WTC11 (cell line): ENCODE results near the gene NEDD8. TPM values are rescaled to one million over a fixed set of nuclear protein-coding genes. Genes with fewer than 3 reads are reported as not detected.

ENCODE experiments used
- ATAC-seq: fragments of 200-7000 bp; cut with Tn5 transposase; 2 replicates; pipeline ENCODE4 v1.10.0; 2021; ENCODE audit warnings: mild to moderate bottlenecking, moderate library complexity
- CTCF ChIA-PET: fragments of 300-600 bp; sonication (Branson Sonifier 250); formaldehyde crosslinking; loops from one replicate; lab custom pipeline; 2021; ENCODE audit warnings: antibody characterized with exemption; lab: Charles Lee
- POLR2A ChIA-PET: fragments of 350-600 bp; sonication (Branson Sonifier 250); formaldehyde crosslinking; loops from one replicate; lab custom pipeline; 2021; ENCODE audit warnings: antibody characterized with exemption; lab: Charles Lee
- DNase-seq: peaks from one replicate; pipeline ENCODE4 v3.0.0; 2021; ENCODE audit warnings: low spot score
- H3K27ac Mint-ChIP-seq: 2 replicates; pipeline ENCODE4 v1.8.0; 2021; ENCODE audit warnings: mixed read lengths
- H3K27me3 Mint-ChIP-seq: 2 replicates; pipeline ENCODE4 v1.8.0; 2021; ENCODE audit warnings: low read depth, mild to moderate bottlenecking, moderate library complexity, mixed read lengths
- H3K36me3 Mint-ChIP-seq: 2 replicates; pipeline ENCODE4 v1.8.0; 2021; ENCODE audit warnings: mixed read lengths
- H3K4me1 Mint-ChIP-seq: 2 replicates; pipeline ENCODE4 v1.8.0; 2022; ENCODE audit warnings: mixed read lengths
- H3K4me3 Mint-ChIP-seq: 2 replicates; pipeline ENCODE4 v1.8.0; 2021; ENCODE audit warnings: mild to moderate bottlenecking, moderate library complexity, mixed read lengths
- H3K9me3 Mint-ChIP-seq: 2 replicates; pipeline ENCODE4 v1.8.0; 2021; ENCODE audit warnings: mixed read lengths
- AFF4 ChIP-seq: sonication (generic); formaldehyde crosslinking; IDR thresholded peaks from 2 replicates; pipeline ENCODE4 v1.8.1; 2023; ENCODE audit warnings: mild to moderate bottlenecking, missing genetic modification reagents, borderline replicate concordance
- ATF3 ChIP-seq: sonication (generic); formaldehyde crosslinking; conservative IDR thresholded peaks from 2 replicates; pipeline ENCODE4 v1.8.1; 2022; ENCODE audit warnings: mild to moderate bottlenecking, missing genetic modification reagents
- CREM ChIP-seq: sonication (generic); formaldehyde crosslinking; IDR thresholded peaks from 2 replicates; pipeline ENCODE4 v1.8.1; 2022; ENCODE audit warnings: mild to moderate bottlenecking, missing genetic modification reagents, moderate library complexity
- ERG ChIP-seq: fragments of 250-450 bp; sonication (Bioruptor Pico); IDR thresholded peaks from 2 replicates; pipeline ENCODE4 v1.8.0; 2021; ENCODE audit warnings: mild to moderate bottlenecking
- FOXJ3 ChIP-seq: sonication (generic); formaldehyde crosslinking; IDR thresholded peaks from 2 replicates; pipeline ENCODE4 v1.9.0; 2021; ENCODE audit warnings: missing genetic modification reagents, mild to moderate bottlenecking, borderline replicate concordance
- GTF2I ChIP-seq: fragments of 250-450 bp; sonication (Bioruptor Pico); conservative IDR thresholded peaks from 2 replicates; pipeline ENCODE4 v1.4.0; 2021; ENCODE audit warnings: mild to moderate bottlenecking
- IRF2 ChIP-seq: sonication (generic); formaldehyde crosslinking; IDR thresholded peaks from 2 replicates; pipeline ENCODE4 v1.8.0; 2022; ENCODE audit warnings: low read depth, missing genetic modification reagents, borderline replicate concordance
- JAZF1 ChIP-seq: fragments of 250-450 bp; sonication (Bioruptor Pico); IDR thresholded peaks from 2 replicates; pipeline ENCODE4 v1.9.0; 2021; ENCODE audit warnings: moderate library complexity, mild to moderate bottlenecking, inconsistent platforms
- NR2C2 ChIP-seq: sonication (generic); formaldehyde crosslinking; IDR thresholded peaks from 2 replicates; pipeline ENCODE4 v1.8.0; 2022; ENCODE audit warnings: mild to moderate bottlenecking, missing genetic modification reagents
- NR3C1 ChIP-seq: sonication (generic); formaldehyde crosslinking; conservative IDR thresholded peaks from 2 replicates; pipeline ENCODE4 v1.8.1; 2023; ENCODE audit warnings: low read depth, mild to moderate bottlenecking, missing genetic modification reagents
- SMAD4 ChIP-seq: sonication (generic); formaldehyde crosslinking; IDR thresholded peaks from 2 replicates; pipeline ENCODE4 v1.8.0; 2022; ENCODE audit warnings: mild to moderate bottlenecking, missing genetic modification reagents
- SP1 ChIP-seq: sonication (generic); formaldehyde crosslinking; conservative IDR thresholded peaks from 2 replicates; pipeline ENCODE4 v1.8.1; 2022; ENCODE audit warnings: missing genetic modification reagents
- TEAD4 ChIP-seq: sonication (generic); formaldehyde crosslinking; IDR thresholded peaks from 2 replicates; pipeline ENCODE4 v1.8.0; 2022; ENCODE audit warnings: mild to moderate bottlenecking, missing genetic modification reagents
- ZNF263 ChIP-seq: sonication (generic); formaldehyde crosslinking; IDR thresholded peaks from 2 replicates; pipeline ENCODE4 v1.8.1; 2022; ENCODE audit warnings: low read depth, mild to moderate bottlenecking, moderate library complexity, missing genetic modification reagents
- total RNA-seq: library from RNA; stranded (reverse); gene quantifications from 3 replicates; pipeline ENCODE4 v1.2.3, GENCODE V29; 2021
- TF ChIP-seq, protein P1 (sequence below): sonication (generic); formaldehyde crosslinking; IDR thresholded peaks from 2 replicates; pipeline ENCODE4 v1.8.0; 2022; ENCODE audit warnings: mild to moderate bottlenecking, missing genetic modification reagents
- TF ChIP-seq, protein P2 (sequence below): sonication (generic); formaldehyde crosslinking; IDR thresholded peaks from 2 replicates; pipeline ENCODE4 v1.8.1; 2022; ENCODE audit warnings: mild to moderate bottlenecking, missing genetic modification reagents, moderate library complexity, borderline replicate concordance
- TF ChIP-seq, protein P3 (sequence below): sonication (generic); formaldehyde crosslinking; IDR thresholded peaks from 2 replicates; pipeline ENCODE4 v1.8.0; 2022; ENCODE audit warnings: mild to moderate bottlenecking, missing genetic modification reagents

The NEDD8 gene
- total RNA-seq, 1 experiment from 2014 or later: 233 TPM

DNA sequence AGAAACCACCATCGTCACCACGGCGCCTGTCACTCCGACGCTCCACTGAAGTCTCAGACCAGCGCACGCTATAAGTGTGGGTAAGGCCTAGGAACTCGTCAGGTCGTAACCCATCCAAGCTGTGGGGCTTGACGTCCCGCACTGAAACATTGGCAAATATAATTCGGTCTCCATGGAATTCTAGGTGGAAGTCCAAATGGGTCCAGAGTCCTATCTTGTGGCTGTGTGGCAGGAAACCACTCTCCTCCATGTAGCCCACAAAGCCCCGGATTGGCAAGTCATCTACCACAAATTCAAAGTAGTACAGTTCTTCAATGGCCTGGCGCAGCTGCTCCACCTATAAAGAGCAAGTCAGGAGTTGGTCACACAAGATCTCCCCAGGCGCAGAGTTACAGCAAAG, 39.2 kb downstream of the NEDD8 start:
- no peak overlapping the region; the same call in 1 of the 2 replicates for H3K27ac Mint-ChIP-seq
- peaks cover 16% of the 10 kb centered on the region for H3K36me3 Mint-ChIP-seq
- H3K4me1 Mint-ChIP-seq: peaks cover 23% of the 10 kb centered on the region
- TF ChIP-seq, protein P1, sequence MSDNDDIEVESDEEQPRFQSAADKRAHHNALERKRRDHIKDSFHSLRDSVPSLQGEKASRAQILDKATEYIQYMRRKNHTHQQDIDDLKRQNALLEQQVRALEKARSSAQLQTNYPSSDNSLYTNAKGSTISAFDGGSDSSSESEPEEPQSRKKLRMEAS (CRISPR knock-in tag): no peak
- DNase-seq: no peak
- H3K27me3 Mint-ChIP-seq: no peaks in the 10 kb centered on the region
- no peaks in the 10 kb centered on the region for H3K9me3 Mint-ChIP-seq
- ChIA-PET CTCF (no interaction called here), POLR2A (no interaction called here)
- ATAC-seq: no peak
- H3K4me3 Mint-ChIP-seq: no peak overlapping the region

GRCh38 chr14:24190416-24190815, 41.8 kb downstream of the NEDD8 start:
- Mint-ChIP-seq H3K27ac (no peak overlapping the region), H3K9me3 (no peaks in the 10 kb centered on the region), H3K4me3 (no peak overlapping the region), H3K4me1 (peaks cover 23% of the 10 kb centered on the region), H3K36me3 (peaks cover 28% of the 10 kb centered on the region)
- ChIA-PET POLR2A (no interaction called here), CTCF (no interaction called here)
- ATAC-seq (no peak), DNase-seq (no peak)
- no peak for TF ChIP-seq ATF3 (CRISPR knock-in tag)
- no peak for TF ChIP-seq FOXJ3 (CRISPR knock-in tag)
- no peak for TF ChIP-seq NR3C1 (CRISPR knock-in tag)
- no peak for TF ChIP-seq ERG
- TF ChIP-seq SP1: no peak
- no peak for TF ChIP-seq GTF2I
- TF ChIP-seq CREM (CRISPR knock-in tag): no peak
- TF ChIP-seq ZNF263 (CRISPR knock-in tag): no peak
- TF ChIP-seq, all 79 proteins: peak for 0
- no peaks in the 10 kb centered on the region for H3K27me3 Mint-ChIP-seq

DNA sequence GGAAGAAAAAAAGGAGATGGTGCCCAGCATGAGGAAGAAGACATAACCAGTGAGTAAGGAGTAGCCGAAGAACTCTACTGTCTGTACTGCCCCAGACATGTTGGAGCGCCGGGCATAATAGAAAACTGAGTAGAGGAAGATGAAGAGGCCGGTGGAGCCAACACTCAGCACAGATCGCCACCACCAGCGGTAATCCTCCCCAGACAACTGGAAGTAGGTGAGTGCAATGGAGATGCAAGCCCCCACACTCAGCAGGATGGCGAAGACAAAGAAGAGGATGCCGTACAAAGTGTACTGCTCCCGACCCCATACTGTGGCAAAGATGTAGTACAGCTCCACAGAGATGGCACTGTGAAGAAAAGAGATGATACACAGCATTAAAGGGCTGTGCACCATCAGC, 42.7 kb downstream of the NEDD8 start:
- DNase-seq (no peak), ATAC-seq (no peak)
- Mint-ChIP-seq H3K27ac (no peak overlapping the region; the same call in 1 of the 2 replicates), H3K4me3 (peak overlapping the region; percentile 89), H3K36me3 (peaks cover 31% of the 10 kb centered on the region), H3K27me3 (no peaks in the 10 kb centered on the region), H3K4me1 (peaks cover 18% of the 10 kb centered on the region)
- CTCF ChIA-PET: interaction anchor here (0.9 to 3.3 kb wide), 7 partner anchors 24 to 75 kb away, joined by 3 to 24 read pairs (median 6); partner anchors contain the start of genes CHMP4A, DCAF11, IRF9 and NRL
- POLR2A ChIA-PET: interaction anchor here (0.9 to 1.7 kb wide), 6 partner anchors 19 to 75 kb away, joined by 4 to 11 read pairs (median 7); partner anchors contain the start of genes CHMP4A, DCAF11, IRF9 and MDP1
- TF ChIP-seq ERG: no peak
- no peak for TF ChIP-seq GTF2I
- TF ChIP-seq, protein P2, sequence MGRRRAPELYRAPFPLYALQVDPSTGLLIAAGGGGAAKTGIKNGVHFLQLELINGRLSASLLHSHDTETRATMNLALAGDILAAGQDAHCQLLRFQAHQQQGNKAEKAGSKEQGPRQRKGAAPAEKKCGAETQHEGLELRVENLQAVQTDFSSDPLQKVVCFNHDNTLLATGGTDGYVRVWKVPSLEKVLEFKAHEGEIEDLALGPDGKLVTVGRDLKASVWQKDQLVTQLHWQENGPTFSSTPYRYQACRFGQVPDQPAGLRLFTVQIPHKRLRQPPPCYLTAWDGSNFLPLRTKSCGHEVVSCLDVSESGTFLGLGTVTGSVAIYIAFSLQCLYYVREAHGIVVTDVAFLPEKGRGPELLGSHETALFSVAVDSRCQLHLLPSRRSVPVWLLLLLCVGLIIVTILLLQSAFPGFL (CRISPR knock-in tag): no peak
- TF ChIP-seq NR2C2 (CRISPR knock-in tag): no peak
- TF ChIP-seq, protein P3, sequence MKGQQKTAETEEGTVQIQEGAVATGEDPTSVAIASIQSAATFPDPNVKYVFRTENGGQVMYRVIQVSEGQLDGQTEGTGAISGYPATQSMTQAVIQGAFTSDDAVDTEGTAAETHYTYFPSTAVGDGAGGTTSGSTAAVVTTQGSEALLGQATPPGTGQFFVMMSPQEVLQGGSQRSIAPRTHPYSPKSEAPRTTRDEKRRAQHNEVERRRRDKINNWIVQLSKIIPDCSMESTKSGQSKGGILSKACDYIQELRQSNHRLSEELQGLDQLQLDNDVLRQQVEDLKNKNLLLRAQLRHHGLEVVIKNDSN (CRISPR knock-in tag): no peak
- no peak for TF ChIP-seq AFF4 (CRISPR knock-in tag)
- TF ChIP-seq SMAD4 (CRISPR knock-in tag): no peak
- no peak for TF ChIP-seq IRF2 (CRISPR knock-in tag)
- TF ChIP-seq JAZF1 (CRISPR knock-in tag): no peak
- no peak for TF ChIP-seq TEAD4 (CRISPR knock-in tag)
- TF ChIP-seq, all 79 proteins: peak for 0
- H3K9me3 Mint-ChIP-seq: no peaks in the 10 kb centered on the region
